ENCODE results near the gene ACIN1.

Gene ACIN1

DNA sequence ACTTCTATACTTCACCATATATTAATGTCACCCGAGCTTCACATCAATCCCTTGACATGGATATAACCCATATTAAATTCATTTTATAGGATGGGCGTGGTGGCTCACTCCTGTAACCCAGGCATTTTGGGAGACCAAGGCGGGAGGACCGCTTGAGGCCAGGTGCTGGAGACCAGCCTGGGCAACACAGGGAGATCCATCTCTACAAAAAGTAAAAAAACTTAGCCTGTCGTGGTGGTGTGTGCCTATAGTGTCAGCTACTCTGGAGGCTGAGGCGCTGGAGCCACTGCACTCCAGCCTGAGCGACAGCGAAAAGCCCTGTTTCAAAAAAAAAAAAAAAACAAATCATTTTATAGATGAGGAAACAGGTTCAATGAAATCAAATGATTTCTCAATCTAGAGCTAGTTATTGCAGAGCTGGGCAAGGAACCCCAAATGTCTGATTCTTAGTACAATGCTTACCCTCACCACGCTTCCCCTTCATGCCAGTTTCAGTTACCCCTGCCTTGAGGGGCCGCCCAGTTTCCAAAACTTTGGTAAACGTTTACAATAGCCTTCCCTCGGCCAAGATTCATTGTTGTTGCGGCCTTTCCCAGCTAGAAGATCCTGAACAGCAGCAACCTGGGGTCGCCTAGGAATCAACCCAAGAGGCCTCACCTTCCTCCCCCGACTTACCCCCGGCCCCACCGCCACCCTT lies 61.0 kb downstream of the ACIN1 start:
- no peak for DNase-seq (ENCODE audit: low read depth)
- TF ChIP-seq, protein P1, sequence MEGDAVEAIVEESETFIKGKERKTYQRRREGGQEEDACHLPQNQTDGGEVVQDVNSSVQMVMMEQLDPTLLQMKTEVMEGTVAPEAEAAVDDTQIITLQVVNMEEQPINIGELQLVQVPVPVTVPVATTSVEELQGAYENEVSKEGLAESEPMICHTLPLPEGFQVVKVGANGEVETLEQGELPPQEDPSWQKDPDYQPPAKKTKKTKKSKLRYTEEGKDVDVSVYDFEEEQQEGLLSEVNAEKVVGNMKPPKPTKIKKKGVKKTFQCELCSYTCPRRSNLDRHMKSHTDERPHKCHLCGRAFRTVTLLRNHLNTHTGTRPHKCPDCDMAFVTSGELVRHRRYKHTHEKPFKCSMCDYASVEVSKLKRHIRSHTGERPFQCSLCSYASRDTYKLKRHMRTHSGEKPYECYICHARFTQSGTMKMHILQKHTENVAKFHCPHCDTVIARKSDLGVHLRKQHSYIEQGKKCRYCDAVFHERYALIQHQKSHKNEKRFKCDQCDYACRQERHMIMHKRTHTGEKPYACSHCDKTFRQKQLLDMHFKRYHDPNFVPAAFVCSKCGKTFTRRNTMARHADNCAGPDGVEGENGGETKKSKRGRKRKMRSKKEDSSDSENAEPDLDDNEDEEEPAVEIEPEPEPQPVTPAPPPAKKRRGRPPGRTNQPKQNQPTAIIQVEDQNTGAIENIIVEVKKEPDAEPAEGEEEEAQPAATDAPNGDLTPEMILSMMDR (conservative IDR thresholded peaks at IDR 0.05; ENCODE audit: control insufficient read depth, insufficient read depth, low read depth, low read length), result no peak
- peak overlapping the region; percentile 96 for H3K4me3 ChIP-seq (ENCODE audit: control insufficient read depth, low read depth, low read length)

DNA sequence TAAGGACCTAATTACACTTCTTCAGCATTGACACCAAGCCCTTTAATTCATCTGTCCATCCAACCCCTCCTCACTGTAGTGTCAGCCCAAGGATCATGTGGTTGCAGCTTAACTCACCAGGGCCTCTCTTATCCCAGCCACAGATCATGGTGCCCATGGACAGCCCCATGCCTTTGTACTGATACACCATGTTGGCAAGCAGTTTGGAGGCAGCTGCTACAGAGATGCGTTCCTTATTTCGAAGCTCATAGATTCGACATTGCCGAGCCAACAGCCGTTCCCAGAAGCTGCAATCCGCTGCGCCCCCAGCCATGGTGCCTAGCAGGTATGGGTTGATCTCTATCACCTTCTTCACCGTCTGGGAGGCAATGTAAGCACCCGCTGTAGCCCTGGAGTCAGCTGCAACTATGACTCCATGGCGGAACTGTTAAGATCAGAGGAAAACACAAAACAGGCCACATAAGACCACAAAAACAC lies 61.6 kb downstream of the ACIN1 start:
- peak overlapping the region; percentile 96 for H3K4me3 ChIP-seq (ENCODE audit: control insufficient read depth, low read depth, low read length)
- TF ChIP-seq, protein P1 (conservative IDR thresholded peaks at IDR 0.05; ENCODE audit: control insufficient read depth, insufficient read depth, low read depth, low read length), result no peak
- DNase-seq (ENCODE audit: low read depth), result no peak

DNA sequence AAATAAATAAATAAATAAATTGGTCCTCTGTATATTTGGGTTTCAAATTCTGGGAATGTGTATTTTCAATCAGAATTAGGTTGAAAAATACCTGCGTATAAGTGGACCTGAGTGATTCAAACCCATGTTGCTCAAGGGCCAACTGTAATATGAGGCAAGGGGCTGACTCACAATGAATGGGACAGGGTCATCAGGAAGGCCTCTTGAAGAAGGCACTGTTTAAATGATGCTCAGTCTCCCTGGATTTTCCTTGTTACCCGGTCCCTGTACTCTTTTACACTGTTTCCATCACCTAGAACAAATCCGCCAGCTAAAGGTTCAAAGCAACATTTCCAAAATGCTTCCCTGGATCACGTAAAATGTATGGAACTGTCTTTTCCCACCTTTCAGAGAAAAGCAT lies 64.0 kb downstream of the ACIN1 start:
- TF ChIP-seq, protein P1 (conservative IDR thresholded peaks at IDR 0.05; ENCODE audit: control insufficient read depth, insufficient read depth, low read depth, low read length), result no peak
- DNase-seq (ENCODE audit: low read depth), result peak; percentile 29
- H3K4me3 ChIP-seq (ENCODE audit: control insufficient read depth, low read depth, low read length), result no peak overlapping the region

DNA sequence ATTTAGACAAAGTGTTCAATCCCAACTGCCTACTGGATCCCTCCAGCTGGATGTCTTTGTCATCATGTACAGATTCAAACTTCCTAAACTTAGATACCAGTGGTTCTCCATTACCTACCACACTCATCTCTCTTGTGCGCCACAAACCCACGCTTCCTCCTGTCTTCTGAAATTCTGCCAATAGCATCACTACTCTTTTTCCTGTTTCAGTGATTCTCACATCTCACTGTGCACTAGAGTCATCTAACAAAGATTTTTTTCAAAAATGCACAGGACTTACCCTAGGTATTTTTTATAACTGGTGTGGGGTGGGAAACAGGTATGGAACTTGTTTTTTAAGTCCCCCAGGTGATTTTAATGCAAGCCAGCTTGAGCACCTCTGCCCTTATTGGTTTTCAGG lies 66.1 kb downstream of the ACIN1 start:
- peak; percentile 52 for DNase-seq (ENCODE audit: low read depth)
- no peak overlapping the region for H3K4me3 ChIP-seq (ENCODE audit: control insufficient read depth, low read depth, low read length)
- TF ChIP-seq, protein P1 (conservative IDR thresholded peaks at IDR 0.05; ENCODE audit: control insufficient read depth, insufficient read depth, low read depth, low read length), result no peak

DNA sequence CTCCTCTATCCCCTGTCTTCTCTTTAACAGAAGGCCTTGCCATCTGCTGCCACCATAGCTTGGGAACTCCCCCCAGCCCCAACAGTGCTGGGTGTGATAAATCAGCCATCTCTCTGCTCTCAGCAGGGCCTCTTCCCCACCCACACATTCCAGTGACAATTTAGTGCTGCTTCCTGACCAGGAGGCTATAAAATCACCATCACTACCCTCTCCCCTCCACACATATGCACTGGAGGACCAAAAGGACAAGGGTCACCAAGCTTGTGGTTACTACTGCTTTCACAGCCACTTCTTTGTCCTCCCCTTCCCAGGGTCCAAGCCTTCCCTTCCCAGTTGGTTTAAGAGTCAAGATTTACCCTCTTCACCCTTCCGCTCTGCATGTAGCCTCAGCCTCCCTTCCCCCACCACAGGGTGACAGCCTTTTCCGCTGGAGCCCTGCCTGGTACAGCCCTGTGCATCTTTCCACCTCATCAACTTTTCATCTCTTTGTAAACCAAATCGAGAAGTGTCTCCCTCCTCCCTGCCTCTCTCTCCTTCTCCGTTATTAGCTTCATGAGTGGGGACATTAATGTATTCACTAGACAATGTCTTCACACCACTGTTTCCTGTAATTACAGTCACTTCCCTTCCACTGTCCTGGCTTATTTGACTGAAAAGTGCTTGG lies 69.7 kb downstream of the ACIN1 start:
- TF ChIP-seq, protein P1 (conservative IDR thresholded peaks at IDR 0.05; ENCODE audit: control insufficient read depth, insufficient read depth, low read depth, low read length), result no peak
- no peak overlapping the region for H3K4me3 ChIP-seq (ENCODE audit: control insufficient read depth, low read depth, low read length)
- DNase-seq (ENCODE audit: low read depth), result no peak

DNA sequence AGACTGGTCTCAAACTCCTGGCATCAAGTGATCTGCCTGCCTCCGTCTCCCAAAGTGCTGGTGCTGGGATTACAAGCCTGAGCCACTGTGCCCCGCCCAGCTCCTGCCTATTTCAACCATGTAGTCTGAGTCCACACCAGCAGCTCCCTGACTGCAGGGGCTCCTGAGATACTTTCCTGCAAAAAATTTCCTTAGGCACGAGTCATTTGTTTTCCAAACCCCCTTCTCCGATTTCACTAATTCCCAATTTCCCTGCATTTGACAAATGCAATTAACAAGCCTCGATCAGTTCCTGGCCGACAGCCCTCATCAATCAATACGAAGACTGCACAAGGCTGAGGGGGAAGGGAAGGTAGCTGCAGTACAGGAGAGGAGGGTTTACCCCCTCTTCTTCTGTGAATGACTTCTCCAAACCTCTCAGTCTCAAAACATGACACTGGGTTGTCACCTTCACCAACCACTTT lies 70.3 kb downstream of the ACIN1 start:
- no peak for DNase-seq (ENCODE audit: low read depth)
- no peak overlapping the region for H3K4me3 ChIP-seq (ENCODE audit: control insufficient read depth, low read depth, low read length)
- TF ChIP-seq, protein P1 (conservative IDR thresholded peaks at IDR 0.05; ENCODE audit: control insufficient read depth, insufficient read depth, low read depth, low read length), result no peak

Measured in fibroblast of mammary gland (primary cell).